RWPE2 (cell line): ENCODE measurements around the gene C1orf21.

Experiments used
- ATAC-seq: fragments of 200-7000 bp; cut with Tn5 transposase; 3 replicates; pipeline ENCODE4 v1.9.1; 2021; ENCODE audit warnings: low read depth
- DNase-seq: peaks from one replicate; pipeline ENCODE4 v3.0.0-alpha.2; 2020; ENCODE audit warnings: low spot score
- H3K27ac ChIP-seq: fragments of 450-650 bp; 2 replicates; pipeline ENCODE4 v1.5.1; 2017; ENCODE audit warnings: mild to moderate bottlenecking; ENCODE audit not compliant: poor library complexity, severe bottlenecking
- H3K27me3 ChIP-seq: fragments of 250-450 bp; sonication (Bioruptor Pico); 2 replicates; pipeline ENCODE4 v1.5.1; 2021; ENCODE audit warnings: mild to moderate bottlenecking, moderate library complexity; ENCODE audit not compliant: insufficient read depth, poor library complexity, severe bottlenecking
- H3K36me3 ChIP-seq: fragments of 250-450 bp; sonication (Bioruptor Pico); 2 replicates; pipeline ENCODE4 v1.5.1; 2020; ENCODE audit warnings: low read depth, mild to moderate bottlenecking, moderate library complexity
- H3K4me1 ChIP-seq: fragments of 250-450 bp; sonication (Bioruptor Pico); 2 replicates; pipeline ENCODE4 v1.5.1; 2021; ENCODE audit warnings: mild to moderate bottlenecking, moderate library complexity; ENCODE audit not compliant: insufficient read depth, poor library complexity, severe bottlenecking
- H3K4me3 ChIP-seq: fragments of 250-450 bp; sonication (Bioruptor Pico); 2 replicates; pipeline ENCODE4 v1.5.1; 2021; ENCODE audit warnings: mild to moderate bottlenecking, moderate library complexity; ENCODE audit not compliant: severe bottlenecking
- H3K9me3 ChIP-seq: fragments of 250-450 bp; sonication (Bioruptor Pico); 2 replicates; pipeline ENCODE4 v1.5.1; 2021; ENCODE audit warnings: mild to moderate bottlenecking, moderate library complexity; ENCODE audit not compliant: severe bottlenecking
- CTCF ChIP-seq: fragments of 450-650 bp; IDR thresholded peaks from one replicate; pipeline ENCODE4 v1.5.1; 2017; ENCODE audit warnings: mild to moderate bottlenecking, moderate library complexity; ENCODE audit not compliant: poor library complexity, severe bottlenecking

The C1orf21 gene

GRCh38 chr1:184463680-184464079, 76.9 kb downstream of the C1orf21 start:
- H3K9me3 ChIP-seq: no peaks in the 10 kb centered on the region
- ATAC-seq: no peak
- no peak overlapping the region for H3K4me3 ChIP-seq
- H3K27me3 ChIP-seq: no peaks in the 10 kb centered on the region
- H3K36me3 ChIP-seq: no peaks in the 10 kb centered on the region
- peaks cover 4% of the 10 kb centered on the region for H3K4me1 ChIP-seq
- DNase-seq: no peak
- H3K27ac ChIP-seq: no peak overlapping the region
- no peak for TF ChIP-seq CTCF

GRCh38 chr1:184464757-184465156, 77.9 kb downstream of the C1orf21 start:
- Histone ChIP-seq H3K9me3 (no peaks in the 10 kb centered on the region), H3K4me1 (peaks cover 4% of the 10 kb centered on the region), H3K4me3 (no peak overlapping the region), H3K36me3 (no peaks in the 10 kb centered on the region), H3K27ac (no peak overlapping the region), H3K27me3 (no peaks in the 10 kb centered on the region)
- no peak for TF ChIP-seq CTCF
- ATAC-seq: no peak
- no peak for DNase-seq

- TF ChIP-seq CTCF: no peak
- Histone ChIP-seq H3K4me3 (no peak overlapping the region), H3K27me3 (no peaks in the 10 kb centered on the region), H3K27ac (no peak overlapping the region), H3K4me1 (peaks cover 4% of the 10 kb centered on the region), H3K9me3 (no peaks in the 10 kb centered on the region), H3K36me3 (no peaks in the 10 kb centered on the region)
- no peak for DNase-seq
- ATAC-seq: no peak
Observed at GRCh38 chr1:184465489-184466146, 78.8 kb downstream of the C1orf21 start.

- TF ChIP-seq CTCF: no peak
- DNase-seq (no peak), ATAC-seq (no peak)
- Histone ChIP-seq H3K4me1 (peaks cover 4% of the 10 kb centered on the region), H3K27me3 (no peaks in the 10 kb centered on the region), H3K9me3 (no peaks in the 10 kb centered on the region), H3K36me3 (no peaks in the 10 kb centered on the region; the same call in 1 of the 2 replicates), H3K4me3 (no peak overlapping the region), H3K27ac (no peak overlapping the region)
Observed at GRCh38 chr1:184467295-184467694, 80.5 kb downstream of the C1orf21 start.

- no peaks in the 10 kb centered on the region for H3K27me3 ChIP-seq
- no peak overlapping the region for H3K27ac ChIP-seq
- ATAC-seq (no peak), DNase-seq (no peak)
- H3K4me3 ChIP-seq: no peak overlapping the region
- H3K9me3 ChIP-seq: no peaks in the 10 kb centered on the region
- H3K36me3 ChIP-seq: no peaks in the 10 kb centered on the region; the same call in 1 of the 2 replicates
- TF ChIP-seq CTCF: no peak
- no peaks in the 10 kb centered on the region for H3K4me1 ChIP-seq
Observed at GRCh38 chr1:184469396-184469795, 82.6 kb downstream of the C1orf21 start.
